ENCODE data around the gene ABI3. TPM values are rescaled to one million over a fixed set of nuclear protein-coding genes. Genes with fewer than 3 reads are reported as not detected.

Gene ABI3
- total and polyA plus RNA-seq, 9 of the 15 experiments (the other 6 are each of a cell fraction or from before 2014, with no cell fraction given), result not detected

DNA sequence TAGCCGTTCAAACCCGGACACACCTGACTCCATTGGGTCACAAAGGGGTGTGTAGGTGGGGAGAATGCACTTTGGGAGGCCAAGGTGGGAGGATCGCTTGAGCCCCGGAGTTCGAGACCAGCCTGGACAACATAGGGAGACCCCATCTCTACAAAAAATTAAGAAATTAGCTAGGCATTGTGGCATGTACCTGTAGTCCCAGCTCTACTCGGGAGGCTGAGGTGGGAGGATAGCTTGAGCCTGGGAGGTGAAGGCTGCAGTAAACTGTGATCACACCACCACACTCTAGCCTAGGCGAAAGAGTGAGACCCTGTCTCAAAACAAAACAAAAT, 21.0 kb downstream of the ABI3 start (continued):
- TF ChIP-seq, protein P1, sequence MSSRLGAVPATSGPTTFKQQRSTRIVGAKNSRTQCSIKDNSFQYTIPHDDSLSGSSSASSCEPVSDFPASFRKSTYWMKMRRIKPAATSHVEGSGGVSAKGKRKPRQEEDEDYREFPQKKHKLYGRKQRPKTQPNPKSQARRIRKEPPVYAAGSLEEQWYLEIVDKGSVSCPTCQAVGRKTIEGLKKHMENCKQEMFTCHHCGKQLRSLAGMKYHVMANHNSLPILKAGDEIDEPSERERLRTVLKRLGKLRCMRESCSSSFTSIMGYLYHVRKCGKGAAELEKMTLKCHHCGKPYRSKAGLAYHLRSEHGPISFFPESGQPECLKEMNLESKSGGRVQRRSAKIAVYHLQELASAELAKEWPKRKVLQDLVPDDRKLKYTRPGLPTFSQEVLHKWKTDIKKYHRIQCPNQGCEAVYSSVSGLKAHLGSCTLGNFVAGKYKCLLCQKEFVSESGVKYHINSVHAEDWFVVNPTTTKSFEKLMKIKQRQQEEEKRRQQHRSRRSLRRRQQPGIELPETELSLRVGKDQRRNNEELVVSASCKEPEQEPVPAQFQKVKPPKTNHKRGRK (tag; IDR thresholded peaks at IDR 0.05), result no peak
- TF ChIP-seq ZNF239 (CRISPR knock-in tag; IDR thresholded peaks at IDR 0.05) (no peak), NR4A1 (CRISPR knock-in tag; IDR thresholded peaks at IDR 0.05) (no peak), NR4A1 (tag; IDR thresholded peaks at IDR 0.05) (no peak), NFATC3 (IDR thresholded peaks at IDR 0.05) (no peak), ZNF324 (CRISPR knock-in tag; IDR thresholded peaks at IDR 0.05) (no peak), CBX2 (IDR thresholded peaks at IDR 0.05; ENCODE audit: insufficient read depth, low read length, poor library complexity, severe bottlenecking) (no peak), CHD4 (IDR thresholded peaks at IDR 0.05; ENCODE audit: insufficient read depth, insufficient replicate concordance, low read depth, low read length, poor library complexity, severe bottlenecking) (no peak), SMARCE1 (IDR thresholded peaks at IDR 0.05) (no peak), RBM25 (IDR thresholded peaks at IDR 0.05; ENCODE audit: low read depth, low read length, severe bottlenecking) (peak; percentile 6), EP400 (IDR thresholded peaks at IDR 0.05) (no peak), TEAD2 (tag; IDR thresholded peaks at IDR 0.05) (no peak), RBM39 (optimal IDR thresholded peaks at IDR 0.05; ENCODE audit: low read depth, low read length) (no peak), ELF1 (tag; IDR thresholded peaks at IDR 0.05) (no peak), MEF2D (tag; conservative IDR thresholded peaks at IDR 0.05; ENCODE audit: low read depth) (no peak), ZNF668 (CRISPR knock-in tag; IDR thresholded peaks at IDR 0.05) (no peak), PCBP1 (IDR thresholded peaks at IDR 0.05; ENCODE audit: low read depth, low read length, poor library complexity, severe bottlenecking) (no peak), GABPB2 (CRISPR knock-in tag; conservative IDR thresholded peaks at IDR 0.05) (no peak)
- TF ChIP-seq, protein P2, sequence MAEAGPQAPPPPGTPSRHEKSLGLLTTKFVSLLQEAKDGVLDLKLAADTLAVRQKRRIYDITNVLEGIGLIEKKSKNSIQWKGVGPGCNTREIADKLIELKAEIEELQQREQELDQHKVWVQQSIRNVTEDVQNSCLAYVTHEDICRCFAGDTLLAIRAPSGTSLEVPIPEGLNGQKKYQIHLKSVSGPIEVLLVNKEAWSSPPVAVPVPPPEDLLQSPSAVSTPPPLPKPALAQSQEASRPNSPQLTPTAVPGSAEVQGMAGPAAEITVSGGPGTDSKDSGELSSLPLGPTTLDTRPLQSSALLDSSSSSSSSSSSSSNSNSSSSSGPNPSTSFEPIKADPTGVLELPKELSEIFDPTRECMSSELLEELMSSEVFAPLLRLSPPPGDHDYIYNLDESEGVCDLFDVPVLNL (CRISPR knock-in tag; IDR thresholded peaks at IDR 0.05; ENCODE audit: low read depth), result no peak
- TF ChIP-seq, protein P3, sequence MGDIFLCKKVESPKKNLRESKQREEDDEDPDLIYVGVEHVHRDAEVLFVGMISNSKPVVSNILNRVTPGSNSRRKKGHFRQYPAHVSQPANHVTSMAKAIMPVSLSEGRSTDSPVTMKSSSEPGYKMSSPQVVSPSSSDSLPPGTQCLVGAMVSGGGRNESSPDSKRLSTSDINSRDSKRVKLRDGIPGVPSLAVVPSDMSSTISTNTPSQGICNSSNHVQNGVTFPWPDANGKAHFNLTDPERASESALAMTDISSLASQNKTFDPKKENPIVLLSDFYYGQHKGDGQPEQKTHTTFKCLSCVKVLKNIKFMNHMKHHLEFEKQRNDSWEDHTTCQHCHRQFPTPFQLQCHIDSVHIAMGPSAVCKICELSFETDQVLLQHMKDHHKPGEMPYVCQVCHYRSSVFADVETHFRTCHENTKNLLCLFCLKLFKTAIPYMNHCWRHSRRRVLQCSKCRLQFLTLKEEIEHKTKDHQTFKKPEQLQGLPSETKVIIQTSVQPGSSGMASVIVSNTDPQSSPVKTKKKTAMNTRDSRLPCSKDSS (IDR thresholded peaks at IDR 0.05; ENCODE audit: low read depth, partially characterized antibody), result no peak

Measured in K562 (cell line).